ENCODE measurements around the gene SUPT3H. TPM values are rescaled to one million over a fixed set of nuclear protein-coding genes. Genes with fewer than 3 reads are reported as not detected.

SUPT3H gene
- total and polyA plus RNA-seq, 2 donors (not counting 1 experiment from before 2014, with no cell fraction given): 5.5 to 12.4 TPM

GRCh38 chr6:45351667-45352066, 26.1 kb downstream of the SUPT3H start:
- Histone ChIP-seq H3K27me3 (replicated peaks in 1 of 4; ENCODE audit: control extremely low read depth in 1 of 4, control insufficient read depth in 3 of 4, insufficient read depth in 4 of 4, low read length in 3 of 4) (no peaks in the 10 kb centered on the region), H3K36me3 (replicated peaks in 1 of 2; ENCODE audit: control extremely low read depth in 1 of 2, control insufficient read depth in 1 of 2, extremely low read depth in 1 of 2, insufficient read depth in 2 of 2, low read length in 1 of 2) (no peaks in the 10 kb centered on the region), H3K9me3 (ENCODE audit: control extremely low read depth in 1 of 3, control insufficient read depth in 2 of 3, insufficient read depth in 1 of 3, low read length in 2 of 3) (no peaks in the 10 kb centered on the region), H3K27ac (ENCODE audit: low read length in 2 of 2) (no peak overlapping the region), H3K79me2 (ENCODE audit: control insufficient read depth, insufficient read depth, low read length) (no peaks in the 10 kb centered on the region), H3K4me3 (ENCODE audit: control extremely low read depth in 1 of 5, extremely low read depth in 1 of 5, insufficient read depth in 1 of 5, low read depth in 2 of 5, low read length in 4 of 5) (no peak overlapping the region), H4K20me1 (ENCODE audit: control insufficient read depth, insufficient read depth, low read length, poor library complexity, severe bottlenecking) (no peaks in the 10 kb centered on the region), H3K4me1 (ENCODE audit: control insufficient read depth in 2 of 2, insufficient read depth in 2 of 2, low read length in 2 of 2) (no peaks in the 10 kb centered on the region), H2AFZ (ENCODE audit: insufficient read depth, low read depth, low read length, poor library complexity, severe bottlenecking) (no peak overlapping the region), H3K4me2 (replicated peaks; ENCODE audit: low read depth, low read length, poor library complexity, severe bottlenecking) (no peak overlapping the region), H3K9ac (ENCODE audit: low read length) (no peak overlapping the region)
- ATAC-seq (ENCODE audit: low read depth): no peak
- H3K4me1 Mint-ChIP-seq: no peaks in the 10 kb centered on the region
- no peak for DNase-seq
- no peak overlapping the region for H3K4me3 Mint-ChIP-seq
- no peaks in the 10 kb centered on the region for H3K27me3 Mint-ChIP-seq
- ChIA-PET POLR2A (no interaction called here), CTCF (no interaction called here)
- TF ChIP-seq CTCF (IDR thresholded peaks at IDR 0.05): no peak
- no peak for TF ChIP-seq EZH2 (IDR thresholded peaks at IDR 0.05; ENCODE audit: borderline replicate concordance, insufficient read depth, low read depth, low read length, poor library complexity, severe bottlenecking)
- no peak overlapping the region for H3K27ac Mint-ChIP-seq
- WGBS (ENCODE audit: insufficient coverage): no CpG with 5 or more reads among the region's 1 CpG
- intact Hi-C loops (cut with micrococcal nuclease): no loop called here
- H3K9me3 Mint-ChIP-seq (ENCODE audit: insufficient read depth): no peaks in the 10 kb centered on the region

GRCh38 chr6:45351076-45351475, 26.7 kb downstream of the SUPT3H start:
- Mint-ChIP-seq H3K27ac (no peak overlapping the region), H3K9me3 (ENCODE audit: insufficient read depth) (no peaks in the 10 kb centered on the region), H3K27me3 (no peaks in the 10 kb centered on the region), H3K4me3 (no peak overlapping the region), H3K4me1 (no peaks in the 10 kb centered on the region)
- 83% methylated on average over 1 of the region's 3 CpGs for WGBS (ENCODE audit: insufficient coverage)
- H3K4me1 ChIP-seq (ENCODE audit: control insufficient read depth in 2 of 2, insufficient read depth in 2 of 2, low read length in 2 of 2): no peaks in the 10 kb centered on the region
- H2AFZ ChIP-seq (ENCODE audit: insufficient read depth, low read depth, low read length, poor library complexity, severe bottlenecking): no peak overlapping the region
- CTCF ChIA-PET: no interaction called here
- no peak overlapping the region for H3K4me2 ChIP-seq (replicated peaks; ENCODE audit: low read depth, low read length, poor library complexity, severe bottlenecking)
- H3K27ac ChIP-seq (ENCODE audit: low read length in 2 of 2): no peak overlapping the region
- H3K79me2 ChIP-seq (ENCODE audit: control insufficient read depth, insufficient read depth, low read length): no peaks in the 10 kb centered on the region
- intact Hi-C loops (cut with micrococcal nuclease): no loop called here
- POLR2A ChIA-PET: no interaction called here
- no peak for DNase-seq
- H3K9ac ChIP-seq (ENCODE audit: low read length): no peak overlapping the region
- H3K9me3 ChIP-seq (ENCODE audit: control extremely low read depth in 1 of 3, control insufficient read depth in 2 of 3, insufficient read depth in 1 of 3, low read length in 2 of 3): no peaks in the 10 kb centered on the region
- H3K27me3 ChIP-seq (replicated peaks in 1 of 4; ENCODE audit: control extremely low read depth in 1 of 4, control insufficient read depth in 3 of 4, insufficient read depth in 4 of 4, low read length in 3 of 4): no peaks in the 10 kb centered on the region
- no peak for TF ChIP-seq EZH2 (IDR thresholded peaks at IDR 0.05; ENCODE audit: borderline replicate concordance, insufficient read depth, low read depth, low read length, poor library complexity, severe bottlenecking)
- no peak for TF ChIP-seq CTCF (IDR thresholded peaks at IDR 0.05)
- no peak for ATAC-seq (ENCODE audit: low read depth)
- no peak overlapping the region for H3K4me3 ChIP-seq (ENCODE audit: control extremely low read depth in 1 of 5, extremely low read depth in 1 of 5, insufficient read depth in 1 of 5, low read depth in 2 of 5, low read length in 4 of 5)
- H4K20me1 ChIP-seq (ENCODE audit: control insufficient read depth, insufficient read depth, low read length, poor library complexity, severe bottlenecking): no peaks in the 10 kb centered on the region
- no peaks in the 10 kb centered on the region for H3K36me3 ChIP-seq (replicated peaks in 1 of 2; ENCODE audit: control extremely low read depth in 1 of 2, control insufficient read depth in 1 of 2, extremely low read depth in 1 of 2, insufficient read depth in 2 of 2, low read length in 1 of 2)

All from B cell (primary cell).